HG03060 (cell line): ENCODE measurements around the gene TP63.
"Not testable (repeated sequence)": the region's sequence is repeated elsewhere in the genome, so short reads cannot be mapped to it uniquely, and the experiment has no call there.

Experiments used
- ATAC-seq: cut with Tn5 transposase; IDR thresholded peaks from one replicate; pipeline ENCODE4 v1.9.1; 2021; ENCODE audit warnings: low read depth, moderate number of reproducible peaks; ENCODE audit not compliant: unreplicated experiment

TP63 gene

DNA sequence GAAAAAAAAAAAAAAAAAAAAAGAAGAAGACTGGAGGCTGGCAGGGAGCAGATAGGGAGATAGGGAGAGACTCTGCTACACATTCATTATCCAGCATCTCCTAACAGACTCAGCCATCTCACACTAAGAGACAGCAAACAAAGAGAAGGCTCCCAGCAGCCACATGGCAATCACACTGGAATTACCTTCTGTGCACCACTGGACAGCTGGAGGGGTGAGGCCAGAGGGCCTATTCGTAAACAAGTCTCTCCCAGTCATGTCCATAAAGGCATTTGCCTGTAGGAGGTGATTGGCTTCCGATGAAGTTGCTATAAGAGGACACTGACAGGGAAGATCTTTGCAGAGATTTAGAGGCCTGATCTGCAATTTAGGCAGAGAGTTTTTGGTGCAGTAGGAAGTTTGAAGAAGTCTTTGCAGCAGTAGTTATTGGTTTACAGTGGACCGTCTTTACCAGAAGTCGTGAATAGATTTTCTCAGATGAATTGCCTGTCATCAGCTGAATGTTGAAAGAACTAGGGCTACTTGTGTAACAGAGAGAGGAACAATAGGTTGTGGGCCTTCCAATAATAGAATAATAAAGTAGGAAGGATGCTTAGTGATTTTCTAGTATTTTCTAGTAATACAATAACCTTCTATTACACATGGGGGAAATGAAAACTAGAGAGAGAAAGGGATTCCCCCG lies 89.7 kb downstream of the TP63 start:
- ATAC-seq, result no peak

- no peak for ATAC-seq
Observed at GRCh38 chr3:189721873-189722665, 90.9 kb downstream of the TP63 start.

DNA sequence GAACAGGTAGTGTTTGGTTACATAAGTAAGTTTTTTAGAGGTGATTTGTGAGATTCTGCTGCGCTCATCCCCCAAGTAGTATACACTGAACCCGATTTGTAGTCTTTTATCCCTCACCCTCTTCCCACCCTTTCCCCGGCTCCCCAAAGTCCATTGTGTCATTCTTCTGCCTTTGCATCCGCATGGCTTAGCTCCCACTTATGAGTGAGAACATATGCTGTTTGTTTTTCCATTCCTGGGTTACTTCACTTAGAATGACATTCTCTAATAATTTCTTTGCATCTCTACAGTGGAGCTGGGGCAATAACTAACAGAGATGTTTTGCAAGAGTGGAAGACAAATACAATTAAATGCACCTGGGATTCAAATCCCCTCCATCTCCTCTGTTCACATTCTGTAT lies 93.2 kb downstream of the TP63 start:
- no peak for ATAC-seq

DNA sequence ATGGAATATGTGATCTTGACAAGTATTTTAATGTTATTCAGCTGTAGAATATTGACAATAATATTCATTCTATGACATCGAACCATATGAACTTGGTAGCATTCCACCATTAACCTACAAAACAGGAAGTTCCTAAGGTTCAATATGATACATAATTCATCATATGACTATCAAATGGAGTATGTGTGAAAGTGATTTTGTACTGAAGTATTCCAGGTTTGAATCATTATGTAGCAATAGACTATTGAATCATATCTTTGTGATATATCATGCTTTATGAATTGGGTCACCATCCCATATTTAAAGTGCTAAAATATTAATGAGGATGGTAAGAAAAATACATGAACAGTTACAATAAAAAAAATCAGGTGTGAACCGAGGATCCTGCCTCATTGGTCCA lies 95.1 kb downstream of the TP63 start:
- no peak for ATAC-seq

- no peak for ATAC-seq
Observed at GRCh38 chr3:189727158-189727557, 96.0 kb downstream of the TP63 start.

DNA sequence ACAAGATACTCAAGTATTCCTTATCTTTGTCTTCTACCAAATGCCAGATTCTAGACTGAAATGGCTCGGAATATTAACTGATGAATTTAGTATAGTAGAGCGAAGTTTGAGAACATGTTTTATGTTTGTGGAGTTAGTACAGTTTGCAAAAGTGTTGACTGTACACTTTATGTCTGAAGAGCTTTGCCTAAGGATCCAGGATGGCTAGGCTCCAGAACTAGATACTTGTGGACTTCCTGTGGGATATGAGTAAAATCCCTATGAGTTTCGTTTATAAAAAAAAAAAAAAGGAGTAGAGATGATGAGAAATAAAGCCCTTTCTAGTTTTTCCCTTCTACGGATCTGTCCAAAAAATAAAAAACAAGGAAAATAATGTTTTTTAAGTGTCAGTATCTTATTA lies 96.7 kb downstream of the TP63 start:
- no peak for ATAC-seq

GRCh38 chr3:189728915-189729314 lies 97.7 kb downstream of the TP63 start:
- ATAC-seq, result no peak

- no peak for ATAC-seq
Observed at GRCh38 chr3:189734061-189734460, 102.9 kb downstream of the TP63 start.

GRCh38 chr3:189735913-189736312 lies 104.7 kb downstream of the TP63 start:
- ATAC-seq, result no peak

DNA sequence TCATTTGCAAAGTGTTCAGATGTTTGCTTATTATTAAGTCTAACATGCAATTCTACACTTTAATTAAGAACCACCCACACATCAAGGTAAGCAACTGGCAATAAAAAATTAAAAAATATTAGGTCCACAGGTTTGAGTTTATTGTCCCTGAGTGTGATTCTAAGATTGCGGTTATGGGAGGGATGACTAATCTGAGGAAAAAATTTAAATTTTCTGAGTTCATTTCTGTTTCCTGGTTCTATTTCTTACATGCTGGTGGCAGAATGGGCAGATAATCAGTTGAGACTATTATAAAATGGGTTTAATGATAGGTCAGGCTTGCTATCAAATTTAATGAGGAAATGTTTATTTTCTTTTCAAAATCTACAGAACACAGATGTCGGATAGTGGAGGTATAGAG lies 105.9 kb downstream of the TP63 start:
- ATAC-seq, result no peak

GRCh38 chr3:189737619-189738018 lies 106.4 kb downstream of the TP63 start:
- no peak for ATAC-seq

DNA sequence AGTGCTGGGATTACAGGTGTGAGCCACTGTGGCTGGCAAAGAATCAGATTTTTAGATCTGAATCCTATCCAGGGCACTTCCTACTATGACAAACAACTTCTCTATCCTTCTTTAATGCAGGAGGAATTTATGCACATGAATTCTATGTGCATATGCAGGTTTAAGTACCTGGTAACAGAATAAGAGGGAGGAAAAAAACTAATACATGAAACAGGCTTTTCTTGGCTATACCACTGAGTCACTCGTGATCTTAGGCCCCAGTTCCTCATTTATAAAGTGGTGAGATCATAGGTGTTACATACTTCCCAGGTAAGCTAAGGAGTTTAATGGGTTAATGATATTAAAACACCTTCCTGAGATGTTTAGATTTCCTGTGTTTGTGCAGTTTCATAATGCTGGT lies 108.2 kb downstream of the TP63 start:
- no peak for ATAC-seq

DNA sequence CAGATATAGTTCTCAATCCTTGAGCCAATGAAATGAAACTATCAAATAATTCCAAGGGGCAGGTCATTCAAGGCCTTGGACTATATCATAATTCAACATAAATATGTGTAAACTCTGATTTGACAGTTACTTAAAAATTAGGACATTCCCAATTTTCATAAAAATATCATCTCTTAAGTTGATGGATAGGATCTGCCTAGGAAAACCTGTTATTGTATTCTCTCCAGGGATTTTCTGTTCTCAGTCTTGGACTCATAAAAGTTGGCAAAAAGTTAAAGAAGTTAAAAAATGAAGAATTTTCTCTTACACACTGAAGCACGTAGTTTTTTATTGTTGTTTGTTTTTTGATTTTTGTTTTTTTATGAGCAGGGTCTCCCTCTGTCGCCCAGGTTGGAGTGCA lies 109.0 kb downstream of the TP63 start:
- ATAC-seq, result no peak

DNA sequence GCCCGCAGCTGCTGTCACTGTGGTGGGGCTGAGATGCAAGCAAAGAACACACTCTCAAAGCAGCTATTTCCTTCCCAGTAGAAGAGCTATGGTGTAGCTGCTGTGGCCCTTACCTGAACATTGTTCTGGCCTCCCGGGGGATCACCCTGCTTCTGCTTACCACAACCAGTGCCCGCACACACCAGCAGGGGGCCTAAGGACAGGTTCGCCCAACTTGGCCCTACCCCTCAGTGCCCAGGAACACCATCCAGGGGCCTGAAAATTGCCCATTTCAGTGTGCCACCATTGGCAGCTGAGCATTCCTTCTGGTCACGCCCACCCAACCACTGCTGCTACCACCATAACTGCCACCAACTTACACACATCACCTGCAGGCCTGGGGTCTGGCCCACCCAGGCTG lies 113.0 kb downstream of the TP63 start:
- ATAC-seq, result no peak

DNA sequence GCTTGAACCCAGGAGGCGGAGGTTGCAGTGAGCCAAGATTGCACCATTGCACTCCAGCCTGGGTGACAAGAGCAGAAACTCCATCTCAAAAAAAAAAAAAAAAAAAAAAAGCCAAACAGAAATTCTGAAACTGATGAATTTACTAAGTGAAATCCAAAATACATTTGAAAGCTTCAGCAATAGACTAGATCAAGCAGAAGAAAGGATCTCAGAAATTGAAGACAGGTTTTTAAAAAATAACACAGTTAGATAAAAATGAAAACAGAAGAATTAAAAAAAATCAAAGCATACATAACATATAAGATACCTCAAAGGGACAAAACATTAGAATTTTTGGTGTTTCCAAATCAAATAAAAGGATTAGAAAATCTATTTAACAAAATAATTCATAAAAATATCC lies 114.4 kb downstream of the TP63 start:
- no peak for ATAC-seq

DNA sequence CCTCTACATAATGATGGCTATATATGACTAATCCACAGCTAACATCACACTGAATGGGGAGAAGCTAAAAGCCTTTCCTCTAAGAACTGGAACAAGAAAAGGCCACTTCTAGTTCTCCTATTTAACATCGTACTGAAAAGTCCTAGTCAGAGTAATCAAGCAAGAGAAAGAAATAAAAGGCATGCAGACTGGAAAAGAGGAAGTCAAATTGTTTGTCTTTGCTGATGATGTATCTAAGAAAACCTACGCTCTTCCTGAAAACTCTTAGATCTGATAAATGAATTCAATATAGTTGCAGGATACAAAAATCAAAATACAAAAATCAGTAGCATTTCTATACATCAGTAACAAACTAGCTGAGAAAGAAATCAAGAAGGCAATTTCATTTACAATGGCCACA lies 116.9 kb downstream of the TP63 start:
- no peak for ATAC-seq

- ATAC-seq, result not testable (repeated sequence)
Observed at GRCh38 chr3:189750972-189751371, 119.8 kb downstream of the TP63 start.

DNA sequence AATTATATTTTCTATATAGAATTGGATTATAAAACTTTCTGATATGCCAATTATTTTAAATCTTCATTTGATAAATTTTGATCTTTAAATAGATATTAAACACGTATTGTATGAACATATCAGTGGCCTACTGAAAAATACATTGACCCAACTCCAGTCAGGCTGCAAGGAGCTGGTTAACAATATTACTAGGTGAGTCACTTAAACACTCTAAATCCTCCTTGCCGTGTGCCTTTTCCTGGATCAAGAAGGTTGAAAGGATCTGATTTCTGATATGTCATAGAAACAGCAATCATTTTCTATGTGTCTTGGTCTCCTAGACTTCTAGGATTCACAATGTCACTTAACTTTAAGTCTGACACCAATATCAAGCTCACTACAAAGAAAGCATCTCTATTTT lies 123.2 kb downstream of the TP63 start:
- ATAC-seq, result no peak

DNA sequence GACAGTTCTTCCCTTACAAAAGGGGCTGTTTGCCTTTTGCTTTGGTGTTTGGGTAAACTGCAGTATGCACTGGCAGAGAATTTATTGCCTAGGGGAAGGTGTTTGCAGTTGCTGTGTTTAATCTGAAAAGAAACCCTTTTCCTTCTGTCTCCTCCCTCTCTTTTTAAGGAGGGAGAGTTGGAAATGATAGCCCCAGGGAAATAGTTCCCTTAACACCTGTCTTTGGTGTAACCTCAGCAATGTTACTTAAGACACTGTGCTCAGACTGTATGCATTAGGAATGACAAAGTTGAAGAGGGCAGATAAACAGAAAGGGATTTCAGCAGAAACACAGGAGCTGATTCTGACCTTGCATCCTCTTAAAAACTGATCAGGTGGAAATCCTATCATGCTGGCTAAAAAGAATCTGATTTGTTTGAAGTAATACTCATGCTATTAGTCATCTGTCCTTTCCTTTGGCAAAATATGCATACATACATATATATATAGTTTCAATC lies 125.4 kb downstream of the TP63 start:
- no peak for ATAC-seq

DNA sequence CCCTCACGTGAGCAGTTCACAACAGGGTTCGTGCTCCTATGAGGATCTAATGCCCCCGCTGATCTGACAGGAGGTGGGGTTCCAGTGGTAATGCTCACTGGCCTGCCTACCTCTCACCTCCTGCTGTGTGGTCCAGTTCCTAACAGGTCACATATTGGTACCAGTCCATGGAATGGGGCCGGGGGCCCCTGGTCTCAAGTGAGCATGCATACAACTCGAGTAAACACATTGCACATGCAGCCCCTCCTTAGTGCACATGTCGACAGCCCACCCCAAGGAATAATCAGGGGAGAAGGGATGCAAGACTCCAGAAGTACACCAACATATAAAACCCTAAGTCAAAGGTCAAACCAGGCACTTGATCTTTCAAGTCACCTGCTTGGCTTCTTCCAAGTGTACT lies 127.0 kb downstream of the TP63 start:
- no peak for ATAC-seq

DNA sequence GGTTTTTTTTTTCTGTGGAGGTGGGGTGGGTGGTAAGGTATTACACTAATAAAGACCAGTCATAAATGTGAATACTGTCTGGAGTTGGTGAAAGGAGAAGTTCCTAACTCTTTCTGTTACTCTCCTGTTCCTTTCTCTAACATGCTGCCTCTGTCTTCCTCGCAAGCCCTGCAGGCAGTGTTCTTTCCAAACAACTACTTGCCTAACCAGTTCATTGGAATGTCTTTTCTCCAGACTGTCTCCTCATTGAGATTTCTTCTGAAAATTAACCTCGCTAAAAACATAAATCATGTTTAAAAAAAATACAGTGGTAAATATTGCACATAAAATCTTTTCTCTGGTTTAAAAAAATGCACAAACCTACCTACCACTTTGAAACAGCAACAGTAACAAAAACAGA lies 135.2 kb downstream of the TP63 start:
- ATAC-seq, result no peak

GRCh38 chr3:189771842-189772450 lies 140.8 kb downstream of the TP63 start:
- no peak for ATAC-seq
